Testis (tissue), 3 donors: ENCODE results near the gene MIB1. TPM values are rescaled to one million over a fixed set of nuclear protein-coding genes. Genes with fewer than 3 reads are reported as not detected.

ENCODE experiments used
- DNase-seq: peaks from one replicate; pipeline ENCODE4 v3.0.0-alpha.2; 2019
- H3K27ac ChIP-seq, 2 donors: fragments of 200-600 bp; sonication (generic); one replicate each; pipeline ENCODE4 v1.5.1; 2019
- H3K27me3 ChIP-seq: fragments of 200-600 bp; sonication (generic); one replicate; pipeline ENCODE4 v1.5.1; 2019
- H3K36me3 ChIP-seq: fragments of 200-600 bp; sonication (generic); one replicate; pipeline ENCODE4 v1.5.1; 2017; ENCODE audit warnings: low read depth; ENCODE audit errors: missing control alignments
- H3K4me1 ChIP-seq: fragments of 200-600 bp; sonication (generic); one replicate; pipeline ENCODE4 v1.5.1; 2019
- H3K4me3 ChIP-seq, 2 donors: fragments of 200-600 bp; sonication (generic); one replicate each; pipeline ENCODE4 v1.5.1; 2017 to 2019
- H3K9me3 ChIP-seq: fragments of 200-600 bp; sonication (generic); one replicate; pipeline ENCODE4 v1.5.1; 2017
- POLR2A ChIP-seq: fragments of 450-650 bp; IDR thresholded peaks from one replicate; pipeline ENCODE4 v1.6.1; 2017; ENCODE audit warnings: antibody characterized with exemption, mild to moderate bottlenecking, moderate library complexity
- WGBS, 2 donors: methylation state at CpG; one replicate each; pipeline ENCODE4 v1.1.5; 2018; 5-methylcytosine and 5-hydroxymethylcytosine counted together
- intact Hi-C: fragments of 100-400 bp; cut with DNase I; formaldehyde crosslinking; loops from one replicate; pipeline ENCODE4 v1.15.1; 2023; ENCODE audit warnings: low total_unique reads
- polyA plus RNA-seq: library from polyadenylated mRNA; stranded (reverse); fragments of 350-450 nt; fragmentation: Illumina TruSeq; extraction: RNeasy Lipid Tissue Mini Kit (QIAGEN cat#74804); gene quantifications from one replicate; pipeline ENCODE4 v1.2.3, GENCODE V29; 2014; ENCODE audit warnings: low read depth, low replicate concordance; ENCODE audit not compliant: insufficient read depth
- total RNA-seq, 2 donors: library from RNA; depleted of rRNA; stranded (reverse); fragments of >200 nt; gene quantifications; one replicate each; pipeline ENCODE4 v1.2.3, GENCODE V29; 2016
- TF ChIP-seq, protein P1 (sequence below), 3 experiments: fragments of 450-650 bp in 2 of 3; fragments of 200-600 bp in 1 of 3; sonication (generic) in 1 of 3; IDR thresholded peaks; one replicate each; pipeline ENCODE4 v1.5.1; 2016 to 2019; ENCODE audit warnings: antibody characterized with exemption in 3 of 3, mild to moderate bottlenecking in 2 of 3, moderate library complexity in 1 of 3

The MIB1 gene
- total and polyA plus RNA-seq, 3 donors from 2014 or later: 16.5 to 48.8 (median 40.7) TPM

DNA sequence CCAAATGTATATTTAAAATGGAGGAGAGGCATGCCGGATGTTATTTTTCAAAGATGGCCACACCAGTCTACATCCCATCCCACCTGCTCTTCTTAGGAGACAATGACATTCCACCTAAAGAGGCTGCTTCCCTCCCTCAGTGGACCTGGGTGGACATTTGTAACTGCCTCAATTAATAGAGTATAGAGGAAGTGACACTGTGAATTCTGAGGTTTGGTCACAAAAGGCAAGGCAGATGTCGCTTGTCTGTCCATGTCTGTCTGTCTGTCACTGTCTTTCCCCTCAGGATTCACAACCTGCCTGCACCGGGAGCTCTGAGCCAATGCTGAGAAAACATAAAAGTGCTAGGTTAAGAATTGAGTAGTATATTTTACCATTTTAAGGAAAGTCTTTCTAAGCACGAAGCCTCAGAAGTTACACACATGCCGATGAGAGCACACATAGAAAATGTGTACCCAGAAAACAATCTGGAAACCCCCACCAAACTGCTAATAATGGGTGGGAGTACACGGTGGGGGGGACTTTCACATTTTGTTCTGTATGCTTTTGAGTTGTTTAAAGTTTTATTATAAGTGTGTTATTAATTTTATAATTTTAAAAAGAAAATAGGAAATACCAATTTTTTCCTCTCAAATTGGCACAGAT lies 21.0 kb downstream of the MIB1 start:
- no peaks in the 10 kb centered on the region for H3K36me3 ChIP-seq
- no peak for DNase-seq
- H3K27me3 ChIP-seq: no peaks in the 10 kb centered on the region
- H3K4me1 ChIP-seq: no peaks in the 10 kb centered on the region
- intact Hi-C loops: no loop called here
- no peaks in the 10 kb centered on the region for H3K9me3 ChIP-seq
- 83 to 89% methylated on average over 6 of the region's 6 CpGs for WGBS, 2 donors
- H3K27ac ChIP-seq: no peak overlapping the region
- H3K4me3 ChIP-seq: no peak overlapping the region
- TF ChIP-seq POLR2A: no peak
- TF ChIP-seq, protein P1, sequence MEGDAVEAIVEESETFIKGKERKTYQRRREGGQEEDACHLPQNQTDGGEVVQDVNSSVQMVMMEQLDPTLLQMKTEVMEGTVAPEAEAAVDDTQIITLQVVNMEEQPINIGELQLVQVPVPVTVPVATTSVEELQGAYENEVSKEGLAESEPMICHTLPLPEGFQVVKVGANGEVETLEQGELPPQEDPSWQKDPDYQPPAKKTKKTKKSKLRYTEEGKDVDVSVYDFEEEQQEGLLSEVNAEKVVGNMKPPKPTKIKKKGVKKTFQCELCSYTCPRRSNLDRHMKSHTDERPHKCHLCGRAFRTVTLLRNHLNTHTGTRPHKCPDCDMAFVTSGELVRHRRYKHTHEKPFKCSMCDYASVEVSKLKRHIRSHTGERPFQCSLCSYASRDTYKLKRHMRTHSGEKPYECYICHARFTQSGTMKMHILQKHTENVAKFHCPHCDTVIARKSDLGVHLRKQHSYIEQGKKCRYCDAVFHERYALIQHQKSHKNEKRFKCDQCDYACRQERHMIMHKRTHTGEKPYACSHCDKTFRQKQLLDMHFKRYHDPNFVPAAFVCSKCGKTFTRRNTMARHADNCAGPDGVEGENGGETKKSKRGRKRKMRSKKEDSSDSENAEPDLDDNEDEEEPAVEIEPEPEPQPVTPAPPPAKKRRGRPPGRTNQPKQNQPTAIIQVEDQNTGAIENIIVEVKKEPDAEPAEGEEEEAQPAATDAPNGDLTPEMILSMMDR (IDR thresholded peaks at IDR 0.05): no peak

DNA sequence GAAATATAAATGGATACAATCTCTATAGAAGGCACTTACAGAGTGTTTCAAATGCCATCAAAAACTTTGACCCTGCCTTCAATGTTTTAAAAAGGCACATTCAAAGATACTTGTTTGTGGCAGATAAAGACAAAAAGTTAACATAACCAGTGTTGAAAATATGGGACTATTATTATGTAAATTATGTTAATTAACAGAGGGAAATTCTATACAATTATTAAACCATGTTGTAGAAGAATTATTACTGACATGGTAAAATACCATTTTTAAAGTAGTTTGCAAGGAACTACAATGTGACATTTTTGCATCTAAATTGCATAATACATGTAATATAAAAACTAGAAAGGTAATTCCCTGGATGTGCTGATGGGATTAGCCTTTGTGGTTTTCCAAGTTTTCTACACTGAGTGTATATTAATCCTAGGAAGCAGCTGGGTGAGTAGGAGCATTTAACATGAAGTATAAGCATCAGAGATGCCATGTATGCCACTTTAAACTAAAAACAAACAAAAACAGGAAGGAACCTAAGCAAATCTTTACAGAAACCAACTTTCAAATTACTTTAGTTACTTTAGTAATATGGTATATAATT lies 21.7 kb downstream of the MIB1 start:
- intact Hi-C loops: no loop called here
- H3K4me3 ChIP-seq: no peak overlapping the region
- H3K27me3 ChIP-seq: no peaks in the 10 kb centered on the region

DNA sequence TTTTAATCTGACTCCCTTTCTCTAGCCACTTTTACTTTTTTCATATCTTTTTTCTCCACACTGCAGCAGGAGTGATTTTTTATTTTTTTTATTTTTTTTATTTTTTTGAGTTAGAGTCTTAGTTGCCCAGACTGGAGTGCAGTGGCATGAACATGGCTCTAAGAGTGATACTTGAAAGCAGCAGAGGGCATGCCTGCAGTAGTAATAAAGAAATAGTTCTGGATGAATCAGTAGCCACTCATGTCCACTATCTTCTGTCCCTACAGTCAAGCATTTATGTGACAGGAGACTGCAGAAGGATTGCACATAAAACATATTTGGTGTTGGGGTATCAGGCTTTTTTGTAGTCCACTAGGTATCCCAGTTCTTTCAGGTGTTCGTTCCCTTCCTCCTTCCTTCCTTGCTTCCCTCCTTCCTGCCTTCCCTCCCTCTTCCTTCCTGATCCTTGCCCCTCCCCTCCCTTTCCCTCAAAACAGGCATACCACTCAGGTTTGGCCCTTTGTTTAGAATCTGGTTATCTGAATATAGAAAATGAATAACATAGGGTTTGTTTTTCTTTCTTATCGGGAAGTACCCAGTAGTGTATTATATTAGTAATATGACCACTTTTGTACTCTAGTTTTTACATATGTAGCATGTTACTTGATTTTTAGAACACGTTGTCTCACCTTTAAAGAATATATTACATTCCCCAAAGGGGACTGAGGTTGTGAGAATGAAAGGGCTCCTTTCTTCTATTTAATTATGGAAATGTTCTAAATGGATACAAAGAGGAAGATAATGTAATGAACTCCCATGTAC lies 23.5 kb downstream of the MIB1 start:
- H3K27ac ChIP-seq: no peak overlapping the region
- WGBS, 2 donors: 77 to 86% methylated on average over 3 of the region's 3 CpGs
- H3K4me1 ChIP-seq: no peaks in the 10 kb centered on the region
- H3K4me3 ChIP-seq: no peak overlapping the region
- intact Hi-C loops: no loop called here
- DNase-seq: no peak
- no peaks in the 10 kb centered on the region for H3K27me3 ChIP-seq
- no peaks in the 10 kb centered on the region for H3K36me3 ChIP-seq
- no peaks in the 10 kb centered on the region for H3K9me3 ChIP-seq
- TF ChIP-seq POLR2A: no peak
- TF ChIP-seq, protein P1 (IDR thresholded peaks at IDR 0.05): no peak

More for the DNA sequence above, 21.7 kb downstream of the MIB1 start:
- H3K27ac ChIP-seq: no peak overlapping the region
- no peak for DNase-seq
- TF ChIP-seq, protein P1 (IDR thresholded peaks at IDR 0.05): no peak
- TF ChIP-seq POLR2A: no peak
- H3K36me3 ChIP-seq: no peaks in the 10 kb centered on the region
- no peaks in the 10 kb centered on the region for H3K4me1 ChIP-seq
- no peaks in the 10 kb centered on the region for H3K9me3 ChIP-seq

DNA sequence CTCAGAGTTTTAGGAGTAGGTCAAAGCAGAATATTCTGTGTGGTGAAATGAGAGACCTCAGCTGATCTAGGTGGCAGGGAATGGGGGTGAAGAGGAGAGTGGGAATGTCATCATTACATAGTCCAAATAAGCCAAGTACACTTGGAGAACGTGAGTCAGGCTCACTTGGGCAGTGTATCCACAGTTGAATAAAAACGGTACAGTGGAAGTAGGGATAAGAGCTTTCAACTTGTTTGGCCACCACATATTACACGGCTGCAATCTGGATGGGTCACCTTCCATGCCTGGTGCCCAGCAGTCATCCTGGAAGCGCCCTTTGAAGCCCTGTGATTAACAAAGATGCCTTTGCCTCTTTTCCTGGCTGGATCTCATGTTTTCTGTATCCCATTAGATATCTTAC lies 28.6 kb downstream of the MIB1 start:
- no peaks in the 10 kb centered on the region for H3K27me3 ChIP-seq
- no peaks in the 10 kb centered on the region for H3K4me1 ChIP-seq
- TF ChIP-seq, protein P1 (IDR thresholded peaks at IDR 0.05): no peak
- no peak for TF ChIP-seq POLR2A
- intact Hi-C loops: no loop called here
- 91 to 93% methylated on average over 4 of the region's 4 CpGs for WGBS, 2 donors
- DNase-seq: no peak
- H3K36me3 ChIP-seq: no peaks in the 10 kb centered on the region
- H3K4me3 ChIP-seq: no peak overlapping the region
- no peaks in the 10 kb centered on the region for H3K9me3 ChIP-seq
- H3K27ac ChIP-seq: no peak overlapping the region
